CD4-positive, alpha-beta memory T cell (primary cell): Measurements from ENCODE around the gene PLAC1. TPM values are rescaled to one million over a fixed set of nuclear protein-coding genes. Genes with fewer than 3 reads are reported as not detected.

Experiments
- CTCF ChIA-PET: fragments of 350-600 bp; sonication (Branson Sonifier 250); formaldehyde crosslinking; loops from one replicate; lab custom pipeline; 2021; ENCODE audit warnings: inconsistent platforms; ENCODE audit not compliant: partially characterized antibody; lab: Charles Lee
- POLR2A ChIA-PET: fragments of 350-600 bp; sonication (Branson Sonifier 250); formaldehyde crosslinking; loops from one replicate; lab custom pipeline; 2021; ENCODE audit not compliant: partially characterized antibody; lab: Charles Lee
- DNase-seq, 5 donors: peaks; one replicate each; pipeline versions ENCODE4 v3.0.0 to v3.0.0-alpha.2; 2020 to 2022; ENCODE audit warnings: mixed read lengths in 1 of 5
- H3K27ac ChIP-seq: one replicate; pipeline ENCODE4 v1.7.0; 2013; ENCODE audit warnings: low read depth, low read length
- H3K27me3 ChIP-seq: 2 replicates; pipeline ENCODE4 v1.7.0; 2013; ENCODE audit warnings: mild to moderate bottlenecking, low read length, moderate library complexity; ENCODE audit not compliant: insufficient read depth
- H3K36me3 ChIP-seq: 2 replicates; pipeline ENCODE4 v1.7.0; 2013; ENCODE audit warnings: mild to moderate bottlenecking, low read length, moderate library complexity; ENCODE audit not compliant: insufficient read depth
- H3K4me1 ChIP-seq: 2 replicates; pipeline ENCODE4 v1.7.0; 2013; ENCODE audit warnings: mild to moderate bottlenecking, low read length, moderate library complexity; ENCODE audit not compliant: insufficient read depth
- H3K4me3 ChIP-seq, 2 donors: one replicate each; pipeline ENCODE4 v1.7.0; 2013; ENCODE audit warnings: low read length in 2 of 2, mild to moderate bottlenecking in 1 of 2
- H3K9me3 ChIP-seq, 2 donors: one replicate each; pipeline ENCODE4 v1.7.0; 2013; ENCODE audit warnings: low read length in 2 of 2, control low read depth in 1 of 2; ENCODE audit not compliant: control insufficient read depth in 1 of 2
- H3K27ac Mint-ChIP-seq, 7 donors: one replicate each; pipeline ENCODE4 v1.8.0; 2020 to 2021; ENCODE audit warnings: mixed read lengths in 7 of 7, mild to moderate bottlenecking in 6 of 7, inconsistent platforms in 3 of 7, moderate library complexity in 3 of 7
- H3K27me3 Mint-ChIP-seq, 2 donors: one replicate each; pipeline ENCODE4 v1.8.0; 2020 to 2021; ENCODE audit warnings: mixed read lengths in 2 of 2
- H3K36me3 Mint-ChIP-seq, 2 donors: one replicate each; pipeline ENCODE4 v1.8.0; 2020 to 2021; ENCODE audit warnings: mixed read lengths in 2 of 2, inconsistent platforms in 1 of 2, mild to moderate bottlenecking in 1 of 2
- H3K4me1 Mint-ChIP-seq, 4 donors: one replicate each; pipeline ENCODE4 v1.8.0; 2020 to 2021; ENCODE audit warnings: mixed read lengths in 4 of 4, mild to moderate bottlenecking in 1 of 4
- H3K4me3 Mint-ChIP-seq, 8 donors: one replicate each; pipeline ENCODE4 v1.8.0; 2020 to 2021; ENCODE audit warnings: mixed read lengths in 8 of 8, mild to moderate bottlenecking in 7 of 8, moderate library complexity in 6 of 8, inconsistent platforms in 3 of 8
- H3K9me3 Mint-ChIP-seq, 8 donors: one replicate each; pipeline ENCODE4 v1.8.0; 2020 to 2021; ENCODE audit warnings: mixed read lengths in 8 of 8, mild to moderate bottlenecking in 5 of 8, inconsistent platforms in 3 of 8, moderate library complexity in 1 of 8
- intact Hi-C: fragments of 100-400 bp; cut with micrococcal nuclease; formaldehyde crosslinking; loops from one replicate; pipeline ENCODE4 v1.15.1; 2023
- polyA plus RNA-seq, 2 donors: library from polyadenylated mRNA; unstranded; fragments of 300-500 nt; fragmentation: Illumina TruSeq; gene quantifications; one replicate each; pipeline ENCODE4 v1.2.3, GENCODE V29; 2021
- total RNA-seq, 2 experiments: library from RNA; stranded (reverse); gene quantifications; one replicate each; pipeline ENCODE4 v1.2.3, GENCODE V29; 2021

The PLAC1 gene
- total and polyA plus RNA-seq, 4 experiments from 2014 or later: not detected

DNA sequence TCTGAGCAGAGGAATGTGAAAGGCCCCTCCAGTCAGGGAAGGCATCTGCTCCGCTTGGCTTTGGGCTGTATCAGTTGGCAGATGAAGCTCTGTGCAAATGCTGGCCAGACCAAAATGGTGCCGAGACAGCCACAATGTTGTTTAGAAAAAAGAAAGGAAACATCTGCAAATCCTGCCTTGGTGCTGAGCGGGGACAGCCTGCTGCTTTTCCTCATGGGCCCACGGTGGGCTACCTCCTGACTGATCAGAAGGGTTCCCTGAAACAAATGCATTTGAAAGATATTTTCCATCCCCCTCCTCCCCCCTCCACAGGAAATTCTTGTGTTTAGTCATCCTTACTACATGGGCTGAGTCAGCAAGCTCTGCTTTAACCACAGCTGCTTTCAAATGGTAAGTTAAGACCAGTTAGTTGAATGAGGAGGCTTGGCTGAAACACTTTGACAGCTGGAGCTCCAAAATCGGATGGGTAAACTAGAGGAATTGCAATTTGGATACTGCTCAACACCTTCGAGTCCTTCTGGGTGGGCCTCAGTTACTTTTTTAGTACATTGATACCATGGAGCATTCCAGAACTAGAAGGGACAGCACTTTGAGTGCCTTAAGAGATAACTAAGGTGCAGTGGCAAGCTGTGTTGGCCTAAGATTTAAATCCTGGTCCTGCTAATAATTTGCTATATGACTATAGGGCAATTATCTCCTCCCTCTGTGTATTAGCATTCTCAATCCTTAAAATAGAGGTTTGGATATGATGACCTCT is 36.0 kb downstream of the PLAC1 start:
- H3K27ac Mint-ChIP-seq: no peak overlapping the region
- no peak for DNase-seq

DNA sequence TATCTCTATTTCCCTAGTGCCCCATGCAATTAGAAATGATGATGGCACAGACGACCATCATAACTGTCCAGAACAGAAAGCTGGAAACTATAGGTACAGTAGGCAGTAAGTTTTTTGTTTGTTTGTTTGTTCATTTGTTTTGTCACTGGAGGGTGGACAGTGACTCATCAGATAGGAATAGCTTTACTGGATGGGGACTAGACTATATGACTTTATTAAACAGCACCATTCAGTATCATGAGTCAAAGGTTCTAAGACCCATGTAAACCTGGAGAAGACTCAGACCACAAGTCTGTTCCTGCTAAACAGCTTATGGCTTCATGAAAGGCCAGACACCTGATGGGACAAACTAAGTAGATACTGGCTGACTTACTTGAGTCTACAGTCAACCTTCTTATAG is 38.4 kb downstream of the PLAC1 start:
- no peaks in the 10 kb centered on the region for H3K4me1 Mint-ChIP-seq
- H3K27ac Mint-ChIP-seq: no peak overlapping the region
- Histone ChIP-seq H3K27ac (no peak overlapping the region), H3K4me3 (no peak overlapping the region), H3K9me3 (no peaks in the 10 kb centered on the region), H3K36me3 (no peaks in the 10 kb centered on the region), H3K27me3 (no peaks in the 10 kb centered on the region), H3K4me1 (no peaks in the 10 kb centered on the region)
- H3K36me3 Mint-ChIP-seq: no peaks in the 10 kb centered on the region
- CTCF ChIA-PET: no interaction called here
- no peak for DNase-seq
- no peak overlapping the region for H3K4me3 Mint-ChIP-seq
- intact Hi-C loops: no loop called here
- POLR2A ChIA-PET: no interaction called here
- H3K9me3 Mint-ChIP-seq: peaks cover 0 to 2% (median 0%) of the 10 kb centered on the region in 8 donors
- peaks cover 1 to 3% of the 10 kb centered on the region in 2 donors for H3K27me3 Mint-ChIP-seq

More for the DNA sequence above, 36.0 kb downstream of the PLAC1 start:
- no peaks in the 10 kb centered on the region for H3K4me1 Mint-ChIP-seq
- POLR2A ChIA-PET: no interaction called here
- CTCF ChIA-PET: no interaction called here
- H3K4me1 ChIP-seq: no peaks in the 10 kb centered on the region
- H3K4me3 ChIP-seq: no peak overlapping the region
- H3K36me3 Mint-ChIP-seq: no peaks in the 10 kb centered on the region
- intact Hi-C loops: no loop called here
- H3K4me3 Mint-ChIP-seq: no peak overlapping the region
- peaks cover 1 to 3% of the 10 kb centered on the region in 2 donors for H3K27me3 Mint-ChIP-seq
- H3K27ac ChIP-seq: no peak overlapping the region
- peaks cover 0 to 2% (median 0%) of the 10 kb centered on the region in 8 donors for H3K9me3 Mint-ChIP-seq
- no peaks in the 10 kb centered on the region for H3K9me3 ChIP-seq
- H3K36me3 ChIP-seq: no peaks in the 10 kb centered on the region
- H3K27me3 ChIP-seq: no peaks in the 10 kb centered on the region

DNA sequence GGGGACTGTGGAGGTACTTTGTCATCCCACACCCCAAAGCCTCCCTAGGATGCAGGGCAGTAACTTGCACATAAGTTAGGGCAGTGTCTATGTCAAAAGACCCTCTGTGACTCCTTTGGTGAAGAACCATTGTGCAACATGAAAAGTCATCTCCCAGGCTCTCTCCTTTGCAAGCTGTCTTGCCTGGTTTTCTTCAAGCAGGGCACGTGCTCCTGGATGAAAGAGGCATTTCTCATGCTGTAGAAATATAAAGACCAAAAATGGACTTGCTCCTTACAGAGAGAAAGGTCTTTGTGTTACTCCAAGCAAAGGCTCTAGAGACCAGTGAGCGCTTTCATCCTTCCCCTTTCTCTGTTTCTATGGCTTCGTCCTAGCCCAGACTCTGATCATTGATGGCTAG is 44.9 kb downstream of the PLAC1 start:
- H3K4me3 Mint-ChIP-seq: no peak overlapping the region
- H3K4me1 ChIP-seq: no peaks in the 10 kb centered on the region
- H3K4me3 ChIP-seq: no peak overlapping the region
- H3K9me3 Mint-ChIP-seq: no peaks in the 10 kb centered on the region
- intact Hi-C loops: no loop called here
- H3K36me3 Mint-ChIP-seq: no peaks in the 10 kb centered on the region
- no peak for DNase-seq
- no peaks in the 10 kb centered on the region for H3K9me3 ChIP-seq
- ChIA-PET POLR2A (no interaction called here), CTCF (no interaction called here)
- H3K36me3 ChIP-seq: no peaks in the 10 kb centered on the region
- H3K27me3 Mint-ChIP-seq: no peaks in the 10 kb centered on the region
- no peaks in the 10 kb centered on the region for H3K27me3 ChIP-seq
- H3K27ac Mint-ChIP-seq: no peak overlapping the region
- no peaks in the 10 kb centered on the region for H3K4me1 Mint-ChIP-seq
- H3K27ac ChIP-seq: no peak overlapping the region

DNA sequence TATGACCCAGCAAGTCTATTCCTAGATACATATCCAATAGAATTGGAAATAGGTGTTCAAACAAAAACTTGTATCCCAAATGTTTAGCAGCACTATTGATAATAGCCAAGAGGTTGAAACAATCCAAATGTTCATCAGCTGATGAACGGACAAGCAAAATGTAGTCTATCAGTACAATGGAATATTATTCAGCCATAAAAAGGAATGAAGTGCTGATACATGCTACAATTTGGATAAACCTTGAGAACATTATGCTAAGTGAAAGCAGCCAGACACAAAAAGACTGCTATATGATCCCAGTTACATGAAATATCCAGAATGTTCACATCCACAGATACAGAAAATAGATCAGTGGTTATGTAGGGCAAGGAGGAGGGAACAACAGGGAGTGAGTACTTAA is 50.1 kb downstream of the PLAC1 start:
- H3K4me1 Mint-ChIP-seq: no peaks in the 10 kb centered on the region
- Histone ChIP-seq H3K9me3 (no peaks in the 10 kb centered on the region), H3K4me1 (no peaks in the 10 kb centered on the region), H3K27ac (no peak overlapping the region), H3K4me3 (no peak overlapping the region), H3K36me3 (no peaks in the 10 kb centered on the region), H3K27me3 (no peaks in the 10 kb centered on the region)
- H3K36me3 Mint-ChIP-seq: no peaks in the 10 kb centered on the region
- no peaks in the 10 kb centered on the region for H3K9me3 Mint-ChIP-seq
- H3K4me3 Mint-ChIP-seq: no peak overlapping the region
- CTCF ChIA-PET: no interaction called here
- peaks cover 0 to 2% of the 10 kb centered on the region in 2 donors for H3K27me3 Mint-ChIP-seq
- no peak for DNase-seq
- intact Hi-C loops: no loop called here
- POLR2A ChIA-PET: no interaction called here
- H3K27ac Mint-ChIP-seq: no peak overlapping the region

GRCh38 chrX:134607523-134607922 is 50.7 kb downstream of the PLAC1 start:
- no peak for DNase-seq
- H3K27me3 ChIP-seq: no peaks in the 10 kb centered on the region
- no peaks in the 10 kb centered on the region for H3K9me3 ChIP-seq
- Mint-ChIP-seq H3K4me1 (no peaks in the 10 kb centered on the region), H3K27ac (no peak overlapping the region), H3K4me3 (no peak overlapping the region), H3K36me3 (no peaks in the 10 kb centered on the region), H3K27me3 (peaks cover 1 to 3% of the 10 kb centered on the region in 2 donors), H3K9me3 (peaks cover 0 to 3% (median under 1%) of the 10 kb centered on the region in 8 donors)
- POLR2A ChIA-PET: no interaction called here
- no peaks in the 10 kb centered on the region for H3K4me1 ChIP-seq
- no peaks in the 10 kb centered on the region for H3K36me3 ChIP-seq
- no peak overlapping the region for H3K27ac ChIP-seq
- H3K4me3 ChIP-seq: no peak overlapping the region
- CTCF ChIA-PET: no interaction called here
- intact Hi-C loops: no loop called here

- peaks cover 0 to 1% (median 0%) of the 10 kb centered on the region in 4 donors for H3K4me1 Mint-ChIP-seq
- no peaks in the 10 kb centered on the region for H3K36me3 Mint-ChIP-seq
- DNase-seq: no peak
- intact Hi-C loops: no loop called here
- CTCF ChIA-PET: no interaction called here
- Histone ChIP-seq H3K27me3 (no peaks in the 10 kb centered on the region), H3K9me3 (no peaks in the 10 kb centered on the region), H3K4me3 (no peak overlapping the region), H3K4me1 (no peaks in the 10 kb centered on the region), H3K36me3 (no peaks in the 10 kb centered on the region), H3K27ac (no peak overlapping the region)
- H3K4me3 Mint-ChIP-seq: no peak overlapping the region
- H3K27me3 Mint-ChIP-seq: peaks cover 2 to 7% of the 10 kb centered on the region in 2 donors
- peaks cover 0 to 5% (median under 1%) of the 10 kb centered on the region in 8 donors for H3K9me3 Mint-ChIP-seq
- POLR2A ChIA-PET: no interaction called here
- H3K27ac Mint-ChIP-seq: no peak overlapping the region
Measured at GRCh38 chrX:134604701-134605311, 53.5 kb downstream of the PLAC1 start.

- Mint-ChIP-seq H3K27ac (no peak overlapping the region), H3K4me3 (no peak overlapping the region), H3K27me3 (peaks cover 2 to 7% of the 10 kb centered on the region in 2 donors), H3K9me3 (peaks cover 0 to 5% (median under 1%) of the 10 kb centered on the region in 8 donors), H3K36me3 (no peaks in the 10 kb centered on the region), H3K4me1 (peaks cover 0 to 1% (median 0%) of the 10 kb centered on the region in 4 donors)
- Histone ChIP-seq H3K27ac (no peak overlapping the region), H3K36me3 (no peaks in the 10 kb centered on the region), H3K4me1 (no peaks in the 10 kb centered on the region), H3K9me3 (no peaks in the 10 kb centered on the region), H3K27me3 (no peaks in the 10 kb centered on the region), H3K4me3 (no peak overlapping the region)
- intact Hi-C loops: no loop called here
- ChIA-PET POLR2A (no interaction called here), CTCF (no interaction called here)
- DNase-seq: no peak
Measured at GRCh38 chrX:134603806-134604700, 54.2 kb downstream of the PLAC1 start.
